Measurements from ENCODE around the gene S100A13.
"Not testable (repeated sequence)": the region's sequence is repeated elsewhere in the genome, so short reads cannot be mapped to it uniquely, and the experiment has no call there.

Gene S100A13

DNA sequence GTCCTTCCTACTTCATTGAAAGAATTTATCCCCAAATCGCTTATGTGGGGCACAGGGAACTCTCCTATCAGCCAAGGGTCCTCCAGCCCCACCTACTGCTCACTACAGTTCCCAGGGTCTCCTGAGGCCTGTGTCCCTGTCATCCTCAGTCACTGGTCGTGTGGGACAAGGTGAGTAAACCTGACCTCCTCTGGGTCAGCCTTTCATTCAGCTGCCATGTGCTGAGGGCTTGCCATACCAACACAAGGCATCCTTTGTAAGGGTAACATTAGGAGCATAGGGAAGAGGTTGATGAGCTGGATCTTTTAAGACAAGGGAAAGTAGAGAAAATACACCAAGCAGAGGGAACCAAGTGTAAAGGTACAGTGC lies 20.0 kb upstream of the S100A13 start:
- no peak for DNase-seq

DNA sequence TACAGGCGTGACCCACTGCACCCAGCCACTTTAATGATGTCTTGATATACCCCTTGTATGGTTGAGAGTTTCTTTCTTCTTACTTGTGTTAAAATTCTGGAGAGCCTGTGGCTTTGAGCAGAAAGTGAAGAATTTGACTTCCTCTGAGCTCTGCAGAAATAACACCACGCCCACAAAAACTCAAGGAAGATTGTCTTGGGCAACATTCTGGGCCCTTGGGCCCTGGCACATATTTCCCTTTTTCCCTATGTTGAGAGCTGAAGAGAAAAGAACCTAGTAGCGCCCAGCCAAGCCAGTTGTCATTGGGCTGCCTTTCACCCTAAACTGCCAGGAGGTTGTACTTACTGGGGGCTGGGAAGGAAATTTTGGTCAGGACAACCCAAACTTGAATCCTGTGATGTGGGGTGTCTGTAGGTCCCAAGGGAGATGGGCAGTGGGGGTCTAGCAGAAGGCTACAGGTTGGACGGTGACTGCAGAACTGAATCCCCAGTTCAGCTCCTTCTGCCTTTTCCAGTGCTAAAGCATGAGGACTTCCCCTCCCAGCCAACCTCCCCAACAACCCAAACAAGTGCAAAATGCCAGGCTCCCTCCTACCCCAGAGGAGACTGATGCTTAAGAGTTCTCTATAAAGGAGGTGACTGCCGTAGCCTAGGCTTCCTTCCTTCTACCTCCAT lies 19.5 kb upstream of the S100A13 start:
- DNase-seq: no peak

DNA sequence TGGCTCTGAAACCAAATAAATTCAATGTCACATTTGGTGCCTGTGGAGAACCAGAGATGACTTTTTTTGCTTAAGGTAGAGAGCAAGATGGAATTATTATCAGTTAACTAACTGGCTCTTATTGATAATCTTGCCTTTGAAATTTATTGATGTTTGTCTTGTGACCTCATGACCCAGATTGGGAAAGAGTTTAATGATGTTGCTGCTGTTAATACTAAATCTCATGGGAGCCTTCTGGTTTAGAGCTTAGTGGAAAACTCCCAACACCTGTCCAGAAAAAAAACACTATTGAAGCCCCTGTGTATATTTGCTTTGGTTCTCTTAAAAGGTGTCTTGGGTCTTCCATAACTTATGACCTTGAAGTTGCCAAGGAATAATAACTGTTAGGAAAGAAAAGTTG lies 16.5 kb upstream of the S100A13 start:
- no peak for DNase-seq

DNA sequence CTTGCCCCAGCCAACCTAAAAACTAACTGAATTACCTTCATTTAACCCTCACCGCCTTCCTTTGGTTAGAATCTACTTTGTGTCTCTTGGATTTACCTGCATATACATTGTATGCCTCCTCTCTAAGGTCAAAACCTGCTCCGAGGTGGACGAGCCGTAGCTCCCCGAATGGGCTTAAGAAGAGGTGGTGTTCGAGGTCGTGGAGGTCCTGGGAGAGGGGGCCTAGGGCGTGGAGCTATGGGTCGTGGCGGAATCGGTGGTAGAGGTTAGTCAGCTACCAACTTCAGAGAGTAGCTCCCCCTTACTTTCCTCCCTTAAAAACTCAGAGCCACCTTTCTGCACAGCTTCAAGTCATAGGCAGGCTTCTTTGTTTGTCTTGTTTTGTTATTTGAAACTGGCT lies 15.8 kb upstream of the S100A13 start:
- DNase-seq: no peak

DNA sequence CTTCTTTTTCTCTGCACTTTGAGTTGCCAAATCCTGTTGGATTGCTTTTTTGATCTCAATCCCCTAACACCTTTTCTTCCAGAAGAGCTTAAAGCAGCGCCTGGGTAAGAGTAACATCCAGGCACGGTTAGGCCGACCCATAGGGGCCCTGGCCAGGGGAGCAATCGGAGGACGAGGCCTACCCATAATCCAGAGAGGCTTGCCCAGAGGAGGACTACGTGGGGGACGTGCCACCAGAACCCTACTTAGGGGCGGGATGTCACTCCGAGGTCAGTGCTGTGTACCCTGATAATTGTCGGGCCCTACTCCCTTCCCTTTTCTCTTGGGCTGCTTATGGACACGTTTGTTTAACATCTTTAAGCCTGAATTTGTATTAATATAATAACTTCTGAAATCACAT lies 14.9 kb upstream of the S100A13 start:
- no peak for DNase-seq

DNA sequence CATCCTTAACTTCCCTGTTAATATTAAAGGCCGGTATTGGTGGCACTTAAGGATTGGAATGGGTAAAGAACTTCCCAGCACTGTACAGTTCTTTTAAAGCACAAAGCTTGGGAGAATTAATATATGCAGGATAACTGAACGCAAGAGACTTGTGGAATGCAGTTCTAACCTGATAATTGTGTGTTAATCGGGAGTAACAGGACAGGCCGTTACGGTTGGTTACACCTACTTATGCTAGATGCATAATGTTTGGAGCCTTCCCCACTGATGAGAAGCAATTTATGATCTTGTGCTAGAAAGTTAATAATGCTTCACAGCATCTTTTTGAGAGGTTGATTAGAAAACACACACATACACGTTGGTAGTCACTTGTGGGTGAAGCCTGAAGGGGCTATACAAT lies 13.6 kb upstream of the S100A13 start:
- no peak for DNase-seq

DNA sequence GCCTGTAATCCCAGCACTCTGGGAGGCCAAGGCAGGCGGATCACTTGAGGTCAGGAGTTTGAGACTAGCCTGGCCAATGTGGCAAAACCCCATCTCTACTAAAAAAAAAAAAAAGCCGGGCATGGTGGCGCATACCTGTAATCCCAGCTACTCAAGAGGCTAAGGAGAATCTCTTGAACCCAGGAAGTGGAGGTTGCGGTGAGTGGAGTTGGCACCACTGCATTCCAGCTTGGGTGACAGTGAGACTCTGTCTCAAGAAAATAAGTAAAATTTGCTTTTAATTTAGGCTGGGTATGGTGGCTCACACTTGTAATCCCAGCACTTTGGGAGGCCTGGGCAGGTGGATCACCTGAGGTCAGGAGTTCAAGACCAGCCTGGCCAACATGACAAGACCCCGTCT lies 12.9 kb upstream of the S100A13 start:
- not testable (repeated sequence) for DNase-seq

DNA sequence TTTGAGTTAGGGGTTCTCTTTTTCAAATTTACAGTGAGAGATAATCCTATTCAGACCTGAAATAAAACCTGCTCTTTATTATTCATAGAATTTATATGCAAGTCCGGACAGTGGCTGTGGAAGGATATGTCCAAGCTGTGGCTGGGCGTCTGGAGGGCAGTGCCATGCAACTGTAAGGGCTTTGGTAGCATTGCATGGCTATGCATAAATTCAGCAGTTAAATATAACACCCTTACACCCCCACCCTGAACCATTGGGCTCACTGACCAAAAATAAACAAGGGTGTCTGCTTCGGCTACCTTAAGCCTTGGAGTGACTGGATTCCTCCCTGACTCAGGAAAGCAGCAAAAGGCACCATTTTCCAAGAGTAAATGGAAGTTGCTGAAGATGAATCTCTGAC lies 12.0 kb upstream of the S100A13 start:
- DNase-seq: no peak

DNA sequence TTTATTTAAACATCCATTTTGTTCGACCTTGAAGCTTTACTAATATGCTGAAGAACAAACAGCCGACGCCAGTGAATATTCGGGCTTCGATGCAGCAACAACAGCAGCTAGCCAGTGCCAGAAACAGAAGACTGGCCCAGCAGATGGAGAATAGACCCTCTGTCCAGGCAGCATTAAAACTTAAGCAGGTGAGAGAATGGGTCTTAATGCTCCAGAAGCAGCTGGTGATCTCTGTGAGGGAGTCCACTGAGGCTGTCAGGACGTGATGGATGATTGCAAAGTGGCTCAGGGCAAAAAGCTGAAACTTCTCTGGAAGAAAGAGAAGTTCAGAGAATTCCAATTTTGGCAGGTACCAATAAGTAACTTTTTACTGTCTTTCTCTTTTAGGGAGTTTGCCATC lies 11.0 kb upstream of the S100A13 start:
- no peak for DNase-seq

DNA sequence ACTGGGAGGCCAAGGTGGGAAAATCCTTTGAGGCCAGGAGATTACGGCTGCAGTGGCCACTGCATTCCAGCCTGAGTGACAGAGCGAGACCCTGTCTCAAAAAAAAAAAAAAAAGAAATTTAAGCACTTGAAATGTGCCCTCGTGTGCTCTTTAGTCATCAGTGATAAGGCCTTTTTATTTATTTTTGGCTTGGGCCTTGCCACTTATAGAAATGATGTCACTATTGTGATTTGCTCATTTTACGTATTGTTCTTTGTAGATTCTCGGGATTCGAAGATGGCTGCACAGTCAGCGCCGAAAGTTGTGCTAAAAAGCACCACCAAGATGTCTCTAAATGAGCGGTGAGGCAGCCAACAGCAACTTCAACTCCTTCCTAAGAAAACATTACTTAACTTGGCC lies 9.0 kb upstream of the S100A13 start:
- no peak for DNase-seq

DNA sequence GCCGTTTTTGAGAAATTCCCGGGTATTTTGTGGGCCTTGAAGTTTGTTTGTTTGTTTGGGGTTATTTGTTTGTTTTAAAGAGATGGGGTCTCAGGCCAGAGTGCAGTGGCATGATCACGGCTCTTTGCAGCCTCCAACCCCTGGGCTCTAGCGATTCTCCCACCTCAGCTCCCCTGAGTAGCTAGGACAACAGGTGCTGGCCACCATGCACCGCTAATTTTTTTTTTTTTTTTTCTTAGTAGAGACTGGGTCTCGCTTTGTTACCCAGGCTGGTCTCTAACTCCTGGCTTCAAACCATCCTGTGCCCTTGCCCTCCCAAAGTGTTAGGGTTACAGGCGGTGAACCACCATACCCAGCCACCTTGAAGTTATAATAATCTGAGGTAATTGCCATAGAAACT lies 8.6 kb upstream of the S100A13 start:
- DNase-seq: no peak

DNA sequence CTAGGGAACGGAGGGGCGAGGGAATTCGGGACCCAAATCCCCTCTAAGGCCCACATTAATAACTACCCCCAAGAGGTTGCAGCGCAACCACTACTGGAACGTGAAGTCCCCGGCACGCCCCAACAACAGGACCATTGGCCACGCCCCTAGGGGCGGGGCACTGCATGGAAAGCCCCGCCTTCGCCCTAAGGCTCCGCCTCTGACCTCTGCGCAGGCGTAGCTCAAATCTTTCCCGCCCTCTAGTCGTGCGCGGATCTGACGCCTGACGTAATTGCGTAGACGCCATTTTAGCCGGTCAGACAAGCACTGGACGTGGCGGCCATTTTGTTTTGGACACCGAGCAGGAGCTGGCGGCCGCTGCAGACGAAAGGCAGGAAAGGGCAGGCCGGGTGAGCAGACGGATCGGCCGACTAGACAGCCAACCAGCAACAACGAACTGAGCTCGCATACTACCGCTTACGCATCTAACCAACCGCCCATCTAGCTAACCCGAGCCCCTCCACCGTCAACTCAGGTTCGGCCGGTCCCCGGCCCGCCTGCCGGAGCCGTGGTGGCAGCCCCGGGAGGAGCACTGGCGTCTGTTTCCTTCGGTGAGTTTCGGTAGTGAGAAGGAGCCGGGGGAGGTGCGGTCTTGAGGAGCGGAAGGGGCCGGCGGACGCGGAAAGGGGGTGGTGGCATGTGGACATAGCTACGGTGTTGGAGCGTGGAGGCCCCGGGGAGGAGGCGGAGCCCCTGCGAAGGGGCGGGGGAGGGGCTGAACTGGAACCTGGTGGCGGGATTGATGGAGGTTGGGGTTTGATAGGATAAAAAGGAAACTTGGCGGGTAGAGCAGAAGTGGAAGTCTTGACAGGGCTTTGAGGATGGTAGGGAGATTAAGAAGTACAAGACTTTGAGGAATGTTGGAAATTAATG lies 6.7 kb upstream of the S100A13 start, which contains the start of gene CHTOP:
TSS of gene CHTOP (plus strand) at position 313 of the 912 bp plus-strand sequence. CDS start 2,523 bp downstream, outside the sequence.
- DNase-seq: peak; percentile 98

DNA sequence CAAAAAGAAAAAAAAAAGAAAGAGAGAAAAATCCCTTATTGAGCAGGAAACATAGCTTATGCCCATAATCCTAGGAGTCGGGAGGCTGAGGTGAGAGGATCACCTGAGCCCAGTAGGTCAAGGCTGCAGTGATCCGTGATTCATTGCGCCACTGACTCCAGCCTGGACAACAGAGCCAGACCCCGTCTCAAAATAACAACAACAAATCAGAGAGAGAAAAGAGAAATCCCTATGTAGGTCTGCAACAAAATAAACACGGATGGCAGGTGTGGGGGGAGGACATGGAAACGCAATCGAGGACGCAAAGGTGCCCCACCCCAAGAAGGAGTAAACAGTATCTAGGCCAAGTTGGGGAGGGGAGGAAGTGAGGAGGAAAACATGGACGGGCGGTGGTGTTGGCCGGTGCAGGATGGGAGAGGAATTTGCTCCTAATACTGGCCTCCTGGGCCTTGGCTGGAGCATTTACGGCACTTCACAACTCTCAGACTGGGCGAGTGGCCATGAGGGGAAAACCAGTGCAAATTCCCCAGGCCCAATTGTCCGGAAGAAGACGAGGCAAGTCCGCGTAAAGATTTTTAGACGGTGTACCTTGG lies 6.0 kb upstream of the S100A13 start:
- peak; percentile 15 for DNase-seq

DNA sequence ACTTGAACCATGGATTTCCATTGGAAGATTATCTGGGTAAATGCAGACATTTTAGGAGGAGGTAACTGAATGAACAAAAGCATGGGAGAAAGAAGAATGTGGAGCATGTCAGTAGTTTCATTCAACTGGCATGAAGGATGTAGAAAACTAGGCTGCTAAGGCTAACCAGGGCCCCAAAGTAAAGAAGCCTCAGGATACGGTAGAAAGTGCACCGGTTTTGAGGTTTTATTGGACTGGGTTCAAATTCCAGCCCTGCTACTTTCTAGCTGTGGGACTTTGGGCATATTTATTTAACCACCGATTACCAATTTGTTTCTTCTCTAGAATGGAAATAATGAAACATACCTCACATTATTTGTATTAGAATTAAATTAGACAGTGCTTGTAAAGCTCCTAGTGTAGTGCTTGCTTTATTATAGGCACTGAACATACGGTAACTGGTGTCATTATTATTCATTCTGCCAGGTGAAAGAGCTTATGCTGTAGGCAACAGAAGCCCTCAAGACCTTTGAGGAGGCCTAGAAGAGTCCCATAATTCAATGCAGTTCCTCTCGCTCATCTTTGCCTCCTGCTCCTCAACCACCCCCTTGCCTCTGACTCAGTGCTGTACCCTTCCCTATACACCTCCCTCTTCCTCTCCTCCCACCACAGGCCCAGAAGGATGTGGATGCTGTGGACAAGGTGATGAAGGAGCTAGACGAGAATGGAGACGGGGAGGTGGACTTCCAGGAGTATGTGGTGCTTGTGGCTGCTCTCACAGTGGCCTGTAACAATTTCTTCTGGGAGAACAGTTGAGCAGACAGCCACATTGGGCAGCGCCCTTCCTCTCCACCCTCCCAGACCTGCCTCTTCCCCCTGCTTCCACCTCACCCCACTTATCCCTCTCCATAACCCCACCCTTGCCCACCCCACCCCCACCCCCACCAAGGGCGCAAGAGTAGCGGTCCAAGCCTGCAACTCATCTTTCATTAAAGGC lies 4.0 kb upstream of the S100A13 start:
- DNase-seq: no peak

DNA sequence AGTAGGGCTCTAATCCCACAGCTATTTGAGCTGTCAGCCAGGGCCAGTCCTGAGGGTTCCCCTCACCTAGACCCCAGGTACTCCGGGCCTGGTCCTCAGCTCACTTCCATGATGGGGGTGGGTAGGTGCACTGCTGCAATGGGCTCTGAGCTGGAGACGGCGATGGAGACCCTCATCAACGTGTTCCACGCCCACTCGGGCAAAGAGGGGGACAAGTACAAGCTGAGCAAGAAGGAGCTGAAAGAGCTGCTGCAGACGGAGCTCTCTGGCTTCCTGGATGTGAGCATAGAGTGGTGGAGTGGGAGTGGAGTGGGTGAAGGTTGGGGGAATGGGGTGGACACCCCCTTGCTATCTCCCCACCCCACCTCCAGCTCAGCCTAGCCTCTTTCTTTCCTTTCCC lies 3.1 kb upstream of the S100A13 start:
- DNase-seq: no peak

DNA sequence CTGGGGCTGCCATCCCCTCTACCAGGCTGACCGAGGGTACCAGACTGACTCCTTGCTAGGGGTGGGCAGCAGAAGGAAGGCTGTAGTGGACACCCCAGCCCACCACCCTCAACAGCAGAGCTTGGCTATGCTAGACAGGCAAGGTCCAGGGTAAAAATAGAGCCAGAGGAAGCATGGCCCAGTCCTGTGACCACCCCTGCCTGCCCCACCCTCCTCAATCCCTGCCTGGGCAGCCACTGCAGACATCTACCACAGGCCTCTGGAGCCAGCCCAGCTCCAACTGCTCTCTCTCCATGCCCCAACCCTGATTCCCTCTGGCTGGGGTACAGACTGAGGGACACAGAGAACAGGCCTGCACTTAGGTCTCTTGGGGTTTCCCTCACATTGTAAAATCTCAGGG lies 2.7 kb upstream of the S100A13 start:
- DNase-seq: no peak

DNA sequence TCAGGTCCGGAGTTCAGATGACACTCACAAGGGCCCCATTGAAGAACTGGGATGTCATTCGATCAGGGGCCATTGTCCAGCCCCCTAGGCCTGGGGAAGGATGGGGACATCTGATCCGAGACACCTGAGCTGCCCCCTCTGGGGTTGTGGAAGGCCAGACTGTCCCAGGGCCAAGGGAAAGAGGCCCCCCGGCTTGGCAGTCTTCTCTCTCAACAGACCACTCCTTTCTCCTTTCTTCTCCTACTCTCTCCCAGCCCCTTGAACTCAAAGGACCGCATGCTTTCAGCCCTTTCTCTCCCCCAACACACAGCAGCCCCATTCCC lies 2.0 kb upstream of the S100A13 start:
- no peak for DNase-seq

DNA sequence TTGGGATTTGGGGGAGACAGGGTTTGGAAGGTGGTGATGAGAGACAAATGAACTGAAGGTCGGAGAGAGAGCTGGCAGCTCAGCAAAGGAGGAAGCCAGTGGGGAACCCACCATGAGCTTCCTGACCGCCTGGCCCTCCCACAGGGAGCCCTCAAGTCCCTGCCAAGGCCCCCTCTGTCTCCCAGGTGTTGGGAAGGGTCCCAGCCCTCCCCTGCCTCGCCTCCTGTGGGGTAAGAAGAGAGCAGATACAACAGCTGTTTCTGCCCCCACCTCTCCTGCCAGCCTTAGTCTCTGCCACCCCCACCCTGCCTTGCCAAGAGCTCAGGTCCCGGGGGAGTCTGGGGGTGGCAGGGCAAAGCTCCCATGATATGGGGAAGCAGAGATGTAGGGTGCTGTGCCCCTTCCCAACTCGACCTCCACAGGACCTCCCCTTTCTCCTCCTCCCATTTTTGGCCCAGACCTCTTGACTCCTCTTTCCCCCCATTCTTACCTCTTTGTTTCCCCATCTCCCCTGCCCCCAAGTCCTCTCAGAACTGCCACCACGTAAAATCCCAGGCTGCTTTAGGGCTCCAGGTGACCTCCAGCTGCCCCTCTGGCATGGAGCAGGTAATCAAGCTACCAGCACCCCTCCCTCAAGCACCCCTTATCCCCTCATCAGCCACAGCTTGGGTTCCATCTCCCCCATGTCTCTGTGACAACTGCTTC lies 1.5 kb upstream of the S100A13 start:
- DNase-seq: no peak

DNA sequence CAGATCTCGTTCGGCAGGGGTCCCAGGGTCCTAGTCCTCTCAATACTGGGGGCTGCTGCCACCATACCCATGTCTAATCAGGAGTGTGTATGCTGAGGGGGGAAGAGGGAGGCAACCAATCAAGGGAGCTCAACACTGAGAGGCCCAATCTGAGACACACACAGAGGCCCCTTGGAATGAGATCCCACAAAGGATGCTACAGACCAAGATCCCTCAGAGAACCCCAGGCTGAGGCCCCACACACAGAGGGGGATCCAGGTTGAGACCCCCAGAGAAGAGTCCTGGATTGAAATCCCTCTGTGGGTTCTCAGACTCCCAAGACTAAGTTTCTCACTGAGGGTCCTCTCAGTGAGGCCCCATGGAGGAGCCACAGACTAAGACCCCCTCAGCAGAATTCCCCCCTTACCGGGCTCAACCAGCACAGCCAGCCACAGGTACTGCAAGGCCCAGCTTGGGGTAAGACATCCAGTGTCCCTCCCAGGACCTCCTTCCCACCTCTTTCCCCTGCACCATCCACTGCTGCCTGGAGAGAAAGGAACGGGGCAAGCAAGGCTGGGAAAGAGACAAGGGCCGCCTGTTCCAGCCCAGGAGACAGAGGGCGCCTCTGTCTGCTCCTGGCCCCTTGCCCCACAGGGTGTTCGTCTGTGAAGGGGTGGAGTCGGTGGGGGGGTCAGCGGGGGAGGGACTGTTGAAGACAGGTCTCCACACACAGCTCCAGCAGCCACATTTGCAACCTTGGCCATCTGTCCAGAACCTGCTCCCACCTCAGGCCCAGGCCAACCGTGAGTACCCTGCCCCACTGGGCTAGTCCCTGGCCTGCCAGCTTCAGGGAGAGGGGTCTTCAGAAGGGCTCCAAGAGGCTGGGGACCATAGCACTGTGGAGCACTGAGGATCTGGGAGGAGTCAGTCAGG lies 666 bp upstream of the S100A13 start, which contains the start of gene S100A1:
TSS of gene S100A1 (plus strand) at position 720 of the 912 bp plus-strand sequence. CDS start 2,088 bp downstream, outside the sequence.
- no peak for DNase-seq

DNA sequence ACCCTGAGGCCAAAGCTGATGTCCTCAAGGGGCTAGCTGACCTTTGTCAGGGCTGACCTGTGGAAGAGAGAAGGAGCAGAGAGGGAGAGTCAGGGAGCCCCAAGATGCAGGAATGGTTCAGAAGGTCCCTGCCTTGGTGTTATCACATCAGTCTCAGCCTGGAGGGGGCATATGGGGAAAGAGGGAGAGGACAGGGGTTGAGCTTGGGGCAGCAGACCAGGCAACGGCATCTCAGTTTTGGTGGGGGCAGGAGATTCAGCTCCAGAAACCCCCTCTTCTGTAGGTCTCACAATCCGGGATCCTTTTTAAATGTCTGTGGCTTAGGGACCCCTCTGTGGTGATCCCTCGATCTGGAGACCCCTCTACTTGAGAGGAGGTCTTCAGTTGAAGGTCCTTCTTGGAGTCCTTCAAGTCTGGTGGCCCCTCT lies 815 bp downstream of the S100A13 start:
- DNase-seq: no peak

All from DMS153 (cell line).